Lung (tissue), 12 donors: ENCODE measurements around the gene ATP6V1F. TPM values are rescaled to one million over a fixed set of nuclear protein-coding genes. Genes with fewer than 3 reads are reported as not detected.

Source experiments
- ATAC-seq: fragments of 200-7000 bp; cut with Tn5 transposase; one replicate; pipeline ENCODE4 v1.9.1; 2020; ENCODE audit warnings: moderate number of reproducible peaks; ENCODE audit not compliant: insufficient read depth, low FRiP score
- DNase-seq, 3 donors: peaks; one replicate each; pipeline ENCODE4 v3.0.0-alpha.2; 2013 to 2017
- H3K27ac ChIP-seq, 2 donors: one replicate each; pipeline ENCODE4 v1.5.1; 2013; ENCODE audit warnings: mild to moderate bottlenecking in 2 of 2, moderate library complexity in 2 of 2, control low read depth in 1 of 2, inconsistent platforms in 1 of 2, low read depth in 1 of 2, low read length in 1 of 2
- H3K27me3 ChIP-seq, 3 donors: one replicate each; pipeline ENCODE4 v1.5.1; 2013; ENCODE audit warnings: low read length in 2 of 3; ENCODE audit not compliant: control insufficient read depth in 3 of 3, insufficient read depth in 3 of 3
- H3K36me3 ChIP-seq, 4 donors: one replicate each; pipeline ENCODE4 v1.5.1; 2013; ENCODE audit warnings: low read length in 4 of 4, mild to moderate bottlenecking in 1 of 4, moderate library complexity in 1 of 4; ENCODE audit not compliant: control insufficient read depth in 4 of 4, insufficient read depth in 4 of 4
- H3K4me1 ChIP-seq, 5 donors: one replicate each; pipeline ENCODE4 v1.5.1; 2013; ENCODE audit warnings: low read length in 5 of 5, mild to moderate bottlenecking in 2 of 5, moderate library complexity in 1 of 5; ENCODE audit not compliant: control insufficient read depth in 5 of 5, insufficient read depth in 5 of 5
- H3K4me3 ChIP-seq: one replicate; pipeline ENCODE4 v1.5.1; 2013; ENCODE audit warnings: mild to moderate bottlenecking, control low read depth, moderate library complexity
- H3K9ac ChIP-seq, 2 donors: one replicate each; pipeline ENCODE4 v1.5.1; 2013; ENCODE audit warnings: low read length in 2 of 2, control low read depth in 1 of 2; ENCODE audit not compliant: insufficient read depth in 1 of 2
- H3K9me3 ChIP-seq, 4 donors: one replicate each; pipeline ENCODE4 v1.5.1; 2013; ENCODE audit warnings: low read length in 3 of 4, mild to moderate bottlenecking in 1 of 4, moderate library complexity in 1 of 4; ENCODE audit not compliant: control insufficient read depth in 4 of 4, insufficient read depth in 3 of 4
- WGBS, 2 donors: extraction: QIAGEN DNeasy Blood & Tissue Kit; methylation state at CpG; one replicate each; pipeline ENCODE4 v1.1.7; 2013; 5-methylcytosine and 5-hydroxymethylcytosine counted together
- polyA plus RNA-seq, 2 donors: library from polyadenylated mRNA; stranded (reverse); fragments of 200-250 nt; gene quantifications; one replicate each; pipeline ENCODE4 v1.2.1, GENCODE V29; 2013
- total RNA-seq, 2 donors: library from RNA; depleted of rRNA in 1 of 2; stranded (reverse); fragments of >200 nt in 1 of 2; gene quantifications; one replicate each; pipeline ENCODE4 v1.2.1, GENCODE V29; 2014 to 2021
- TF ChIP-seq, protein P1 (sequence below): IDR thresholded peaks from 2 replicates; pipeline ENCODE4 v1.5.1; 2012; ENCODE audit warnings: mild to moderate bottlenecking; ENCODE audit errors: control extremely low read depth, extremely low read depth
- donor health status: control.
- donor health status: control.
- donor health status: Bipolar disorder and iron deficiency.
- donor health status: healthy.
- donor health status: DM: yes; HTN: yes; CAD: no.

ATP6V1F gene
- total and polyA plus RNA-seq, 4 donors: 43.9 to 383 (median 225) TPM

DNA sequence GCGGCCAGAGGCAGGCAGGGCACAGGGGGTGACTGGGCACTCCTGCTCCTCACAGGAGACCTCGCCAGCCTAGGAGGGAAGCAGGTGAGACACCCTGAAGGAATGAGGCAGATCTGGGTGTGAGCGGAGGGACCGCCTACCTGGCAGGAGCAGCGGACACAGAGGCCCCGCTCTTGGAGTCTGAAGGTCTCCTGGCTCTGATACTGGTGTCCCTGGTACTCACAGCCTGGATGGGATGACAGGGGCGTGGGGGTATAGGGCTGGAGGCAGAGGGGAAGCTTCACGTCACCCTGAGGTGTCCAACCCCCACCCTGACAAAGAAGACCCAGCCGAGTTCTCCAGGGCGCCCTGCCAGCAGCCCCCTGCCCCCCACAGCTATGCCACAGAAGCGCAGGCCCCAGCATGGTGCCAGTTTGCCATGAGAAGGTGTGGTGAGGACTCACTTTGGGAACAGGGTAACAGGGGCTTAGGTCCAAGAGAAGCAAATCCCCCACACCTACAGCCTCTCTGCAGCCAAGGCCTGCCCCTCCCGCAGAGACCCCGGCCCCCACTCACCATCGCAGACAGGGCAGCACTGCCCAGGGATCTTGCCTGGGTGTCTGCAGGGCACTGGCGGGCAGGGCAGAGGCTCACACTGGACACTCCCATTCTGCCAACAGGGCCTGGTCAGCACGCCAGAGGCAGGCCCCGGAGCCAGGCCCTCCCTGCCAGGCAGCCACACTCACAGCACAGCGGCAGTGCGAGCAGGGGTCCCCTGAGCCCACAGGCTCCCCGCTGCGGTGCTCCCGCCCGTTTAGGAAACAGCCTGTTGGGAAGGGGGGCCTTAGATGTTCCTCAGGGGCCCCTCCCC is 30.8 kb downstream of the ATP6V1F start:
- Histone ChIP-seq H3K4me1 (peaks cover 0 to 3% (median 0%) of the 10 kb centered on the region in 5 donors), H3K4me3 (no peak overlapping the region), H3K36me3 (no peaks in the 10 kb centered on the region), H3K27ac (no peak overlapping the region), H3K9ac (no peak overlapping the region), H3K27me3 (peaks cover 0 to 8% (median 0%) of the 10 kb centered on the region in 3 donors), H3K9me3 (peaks cover 0 to 2% (median 0%) of the 10 kb centered on the region in 4 donors)
- DNase-seq: peak in 1 of 3 donors; percentile 4
- no peak for ATAC-seq
- TF ChIP-seq, protein P1, sequence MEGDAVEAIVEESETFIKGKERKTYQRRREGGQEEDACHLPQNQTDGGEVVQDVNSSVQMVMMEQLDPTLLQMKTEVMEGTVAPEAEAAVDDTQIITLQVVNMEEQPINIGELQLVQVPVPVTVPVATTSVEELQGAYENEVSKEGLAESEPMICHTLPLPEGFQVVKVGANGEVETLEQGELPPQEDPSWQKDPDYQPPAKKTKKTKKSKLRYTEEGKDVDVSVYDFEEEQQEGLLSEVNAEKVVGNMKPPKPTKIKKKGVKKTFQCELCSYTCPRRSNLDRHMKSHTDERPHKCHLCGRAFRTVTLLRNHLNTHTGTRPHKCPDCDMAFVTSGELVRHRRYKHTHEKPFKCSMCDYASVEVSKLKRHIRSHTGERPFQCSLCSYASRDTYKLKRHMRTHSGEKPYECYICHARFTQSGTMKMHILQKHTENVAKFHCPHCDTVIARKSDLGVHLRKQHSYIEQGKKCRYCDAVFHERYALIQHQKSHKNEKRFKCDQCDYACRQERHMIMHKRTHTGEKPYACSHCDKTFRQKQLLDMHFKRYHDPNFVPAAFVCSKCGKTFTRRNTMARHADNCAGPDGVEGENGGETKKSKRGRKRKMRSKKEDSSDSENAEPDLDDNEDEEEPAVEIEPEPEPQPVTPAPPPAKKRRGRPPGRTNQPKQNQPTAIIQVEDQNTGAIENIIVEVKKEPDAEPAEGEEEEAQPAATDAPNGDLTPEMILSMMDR: no peak
- WGBS, 2 donors: 88 to 89% methylated on average over 21 to 23 of the region's 23 CpGs

DNA sequence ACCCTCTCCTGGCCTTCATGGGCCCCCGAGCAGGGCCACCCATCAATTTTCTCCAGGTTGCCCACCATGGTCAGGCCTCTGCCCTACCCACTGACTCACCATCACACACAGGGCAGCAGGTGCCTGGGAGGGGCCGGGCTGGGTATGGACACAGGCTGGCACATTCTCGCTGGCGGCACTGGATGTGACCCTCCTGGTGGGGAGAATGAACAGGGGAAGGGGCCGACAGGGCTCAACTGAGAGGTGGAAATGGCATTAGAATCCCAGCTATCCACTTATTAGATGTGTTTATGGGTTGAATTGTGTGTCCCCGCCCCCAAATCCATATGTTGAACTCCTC is 31.4 kb downstream of the ATP6V1F start:
- TF ChIP-seq, protein P1: no peak

DNA sequence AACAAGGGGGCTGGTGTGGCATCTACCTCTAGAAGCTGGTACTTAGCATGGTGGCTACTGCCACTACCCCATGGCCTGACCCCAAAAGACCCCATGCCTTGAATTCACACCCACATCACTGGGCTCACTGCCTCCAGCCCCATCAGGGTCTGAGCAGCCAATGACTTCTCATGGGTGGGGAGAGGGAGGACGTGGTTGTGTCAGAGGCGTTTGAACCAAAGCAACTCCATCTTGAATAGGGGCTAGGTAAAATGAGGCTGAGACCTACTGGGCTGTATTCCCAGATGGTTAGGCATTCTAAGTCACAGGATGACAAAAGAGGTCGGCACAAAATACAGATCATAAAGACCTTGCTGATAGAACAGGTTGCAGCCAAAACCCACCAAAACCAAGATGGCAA is 32.7 kb downstream of the ATP6V1F start:
- Histone ChIP-seq H3K36me3 (no peaks in the 10 kb centered on the region), H3K9me3 (peaks cover 0 to 4% (median 1%) of the 10 kb centered on the region in 4 donors), H3K27me3 (peaks cover 0 to 6% (median 0%) of the 10 kb centered on the region in 3 donors), H3K4me1 (peaks cover 0 to 3% (median 0%) of the 10 kb centered on the region in 5 donors), H3K4me3 (no peak overlapping the region), H3K27ac (no peak overlapping the region), H3K9ac (no peak overlapping the region)
- no peak for DNase-seq
- ATAC-seq: no peak
- TF ChIP-seq, protein P1: no peak
- 84 to 91% methylated on average over 3 of the region's 3 CpGs for WGBS, 2 donors

More for the DNA sequence above, 31.4 kb downstream of the ATP6V1F start:
- no peak overlapping the region for H3K4me3 ChIP-seq
- peaks cover 0 to 3% (median 0%) of the 10 kb centered on the region in 5 donors for H3K4me1 ChIP-seq
- peak in 1 of 3 donors; percentile 2 for DNase-seq
- H3K27ac ChIP-seq: no peak overlapping the region
- H3K36me3 ChIP-seq: no peaks in the 10 kb centered on the region
- peaks cover 0 to 8% (median 0%) of the 10 kb centered on the region in 3 donors for H3K27me3 ChIP-seq
- WGBS, 2 donors: 93 to 94% methylated on average over 6 of the region's 6 CpGs
- H3K9me3 ChIP-seq: peaks cover 0 to 2% (median 0%) of the 10 kb centered on the region in 4 donors
- H3K9ac ChIP-seq: no peak overlapping the region
- ATAC-seq: no peak
